ENCODE results near the gene DUOXA1.

DNA sequence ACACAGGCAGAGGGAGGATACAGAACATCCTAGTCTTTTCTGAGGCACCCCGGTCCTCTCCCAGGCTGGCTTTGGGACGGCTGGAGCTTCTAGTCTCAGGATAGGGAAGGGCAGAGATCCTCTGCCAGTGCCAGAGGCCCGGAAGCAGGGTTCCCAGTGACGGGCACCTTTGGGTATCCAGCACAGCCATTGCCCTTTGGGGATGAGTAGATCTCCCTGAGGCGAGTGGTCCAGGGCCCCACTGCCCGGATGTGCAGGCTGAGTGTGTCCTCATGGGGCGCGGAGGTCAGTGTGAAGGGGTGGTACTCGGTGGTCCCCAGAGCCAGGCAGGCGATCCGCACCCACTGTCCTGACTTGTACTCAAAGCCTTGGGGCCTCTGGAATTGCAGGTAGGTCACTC, 34.0 kb downstream of the DUOXA1 start:
- no peak for TF ChIP-seq TCF3 (CRISPR knock-in tag; IDR thresholded peaks at IDR 0.05)
- TF ChIP-seq STAG1 (CRISPR knock-in tag; IDR thresholded peaks at IDR 0.05; ENCODE audit: borderline replicate concordance), result no peak
- TF ChIP-seq EZH2 (IDR thresholded peaks at IDR 0.05; ENCODE audit: borderline replicate concordance, low read depth, low read length), result no peak
- TF ChIP-seq, protein P1, sequence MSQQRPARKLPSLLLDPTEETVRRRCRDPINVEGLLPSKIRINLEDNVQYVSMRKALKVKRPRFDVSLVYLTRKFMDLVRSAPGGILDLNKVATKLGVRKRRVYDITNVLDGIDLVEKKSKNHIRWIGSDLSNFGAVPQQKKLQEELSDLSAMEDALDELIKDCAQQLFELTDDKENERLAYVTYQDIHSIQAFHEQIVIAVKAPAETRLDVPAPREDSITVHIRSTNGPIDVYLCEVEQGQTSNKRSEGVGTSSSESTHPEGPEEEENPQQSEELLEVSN (IDR thresholded peaks at IDR 0.05; ENCODE audit: borderline replicate concordance in 1 of 2, extremely low read depth in 1 of 2, insufficient read depth in 1 of 2, insufficient read length in 1 of 2, low read depth in 1 of 2, low read length in 1 of 2, poor library complexity in 1 of 2, severe bottlenecking in 1 of 2), result no peak
- TF ChIP-seq, protein P2, sequence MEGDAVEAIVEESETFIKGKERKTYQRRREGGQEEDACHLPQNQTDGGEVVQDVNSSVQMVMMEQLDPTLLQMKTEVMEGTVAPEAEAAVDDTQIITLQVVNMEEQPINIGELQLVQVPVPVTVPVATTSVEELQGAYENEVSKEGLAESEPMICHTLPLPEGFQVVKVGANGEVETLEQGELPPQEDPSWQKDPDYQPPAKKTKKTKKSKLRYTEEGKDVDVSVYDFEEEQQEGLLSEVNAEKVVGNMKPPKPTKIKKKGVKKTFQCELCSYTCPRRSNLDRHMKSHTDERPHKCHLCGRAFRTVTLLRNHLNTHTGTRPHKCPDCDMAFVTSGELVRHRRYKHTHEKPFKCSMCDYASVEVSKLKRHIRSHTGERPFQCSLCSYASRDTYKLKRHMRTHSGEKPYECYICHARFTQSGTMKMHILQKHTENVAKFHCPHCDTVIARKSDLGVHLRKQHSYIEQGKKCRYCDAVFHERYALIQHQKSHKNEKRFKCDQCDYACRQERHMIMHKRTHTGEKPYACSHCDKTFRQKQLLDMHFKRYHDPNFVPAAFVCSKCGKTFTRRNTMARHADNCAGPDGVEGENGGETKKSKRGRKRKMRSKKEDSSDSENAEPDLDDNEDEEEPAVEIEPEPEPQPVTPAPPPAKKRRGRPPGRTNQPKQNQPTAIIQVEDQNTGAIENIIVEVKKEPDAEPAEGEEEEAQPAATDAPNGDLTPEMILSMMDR (IDR thresholded peaks at IDR 0.05 in 2 of 3, conservative IDR thresholded peaks at IDR 0.05 in 1 of 3; ENCODE audit: insufficient read depth in 2 of 3, low read depth in 1 of 3, low read length in 3 of 3), result no peak
- TF ChIP-seq, protein P3, sequence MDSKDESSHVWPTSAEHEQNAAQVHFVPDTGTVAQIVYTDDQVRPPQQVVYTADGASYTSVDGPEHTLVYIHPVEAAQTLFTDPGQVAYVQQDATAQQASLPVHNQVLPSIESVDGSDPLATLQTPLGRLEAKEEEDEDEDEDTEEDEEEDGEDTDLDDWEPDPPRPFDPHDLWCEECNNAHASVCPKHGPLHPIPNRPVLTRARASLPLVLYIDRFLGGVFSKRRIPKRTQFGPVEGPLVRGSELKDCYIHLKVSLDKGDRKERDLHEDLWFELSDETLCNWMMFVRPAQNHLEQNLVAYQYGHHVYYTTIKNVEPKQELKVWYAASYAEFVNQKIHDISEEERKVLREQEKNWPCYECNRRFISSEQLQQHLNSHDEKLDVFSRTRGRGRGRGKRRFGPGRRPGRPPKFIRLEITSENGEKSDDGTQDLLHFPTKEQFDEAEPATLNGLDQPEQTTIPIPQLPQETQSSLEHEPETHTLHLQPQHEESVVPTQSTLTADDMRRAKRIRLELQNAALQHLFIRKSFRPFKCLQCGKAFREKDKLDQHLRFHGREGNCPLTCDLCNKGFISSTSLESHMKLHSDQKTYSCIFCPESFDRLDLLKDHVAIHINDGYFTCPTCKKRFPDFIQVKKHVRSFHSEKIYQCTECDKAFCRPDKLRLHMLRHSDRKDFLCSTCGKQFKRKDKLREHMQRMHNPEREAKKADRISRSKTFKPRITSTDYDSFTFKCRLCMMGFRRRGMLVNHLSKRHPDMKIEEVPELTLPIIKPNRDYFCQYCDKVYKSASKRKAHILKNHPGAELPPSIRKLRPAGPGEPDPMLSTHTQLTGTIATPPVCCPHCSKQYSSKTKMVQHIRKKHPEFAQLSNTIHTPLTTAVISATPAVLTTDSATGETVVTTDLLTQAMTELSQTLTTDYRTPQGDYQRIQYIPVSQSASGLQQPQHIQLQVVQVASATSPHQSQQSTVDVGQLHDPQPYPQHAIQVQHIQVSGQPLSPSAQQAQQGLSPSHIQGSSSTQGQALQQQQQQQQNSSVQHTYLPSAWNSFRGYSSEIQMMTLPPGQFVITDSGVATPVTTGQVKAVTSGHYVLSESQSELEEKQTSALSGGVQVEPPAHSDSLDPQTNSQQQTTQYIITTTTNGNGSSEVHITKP (IDR thresholded peaks at IDR 0.05; ENCODE audit: partially characterized antibody), result no peak
- TF ChIP-seq IRF2 (CRISPR knock-in tag; IDR thresholded peaks at IDR 0.05), result no peak
- TF ChIP-seq, protein P4, sequence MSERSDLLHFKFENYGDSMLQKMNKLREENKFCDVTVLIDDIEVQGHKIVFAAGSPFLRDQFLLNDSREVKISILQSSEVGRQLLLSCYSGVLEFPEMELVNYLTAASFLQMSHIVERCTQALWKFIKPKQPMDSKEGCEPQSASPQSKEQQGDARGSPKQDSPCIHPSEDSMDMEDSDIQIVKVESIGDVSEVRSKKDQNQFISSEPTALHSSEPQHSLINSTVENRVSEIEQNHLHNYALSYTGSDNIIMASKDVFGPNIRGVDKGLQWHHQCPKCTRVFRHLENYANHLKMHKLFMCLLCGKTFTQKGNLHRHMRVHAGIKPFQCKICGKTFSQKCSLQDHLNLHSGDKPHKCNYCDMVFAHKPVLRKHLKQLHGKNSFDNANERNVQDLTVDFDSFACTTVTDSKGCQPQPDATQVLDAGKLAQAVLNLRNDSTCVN (CRISPR knock-in tag; IDR thresholded peaks at IDR 0.05), result no peak
- no peak for TF ChIP-seq BRCA1 (IDR thresholded peaks at IDR 0.05)
- no peak for TF ChIP-seq BRCA1 (CRISPR knock-in tag; IDR thresholded peaks at IDR 0.05)
- TF ChIP-seq SRSF9 (IDR thresholded peaks at IDR 0.05; ENCODE audit: borderline replicate concordance, low read depth, low read length), result no peak
- TF ChIP-seq, protein P5, sequence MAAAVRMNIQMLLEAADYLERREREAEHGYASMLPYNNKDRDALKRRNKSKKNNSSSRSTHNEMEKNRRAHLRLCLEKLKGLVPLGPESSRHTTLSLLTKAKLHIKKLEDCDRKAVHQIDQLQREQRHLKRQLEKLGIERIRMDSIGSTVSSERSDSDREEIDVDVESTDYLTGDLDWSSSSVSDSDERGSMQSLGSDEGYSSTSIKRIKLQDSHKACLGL (CRISPR knock-in tag; IDR thresholded peaks at IDR 0.05; ENCODE audit: borderline replicate concordance, poor library complexity, severe bottlenecking), result no peak
- TF ChIP-seq MTF1 (CRISPR knock-in tag; IDR thresholded peaks at IDR 0.05; ENCODE audit: borderline replicate concordance), result no peak
